Measurements from ENCODE around the gene MYRIP.

DNA sequence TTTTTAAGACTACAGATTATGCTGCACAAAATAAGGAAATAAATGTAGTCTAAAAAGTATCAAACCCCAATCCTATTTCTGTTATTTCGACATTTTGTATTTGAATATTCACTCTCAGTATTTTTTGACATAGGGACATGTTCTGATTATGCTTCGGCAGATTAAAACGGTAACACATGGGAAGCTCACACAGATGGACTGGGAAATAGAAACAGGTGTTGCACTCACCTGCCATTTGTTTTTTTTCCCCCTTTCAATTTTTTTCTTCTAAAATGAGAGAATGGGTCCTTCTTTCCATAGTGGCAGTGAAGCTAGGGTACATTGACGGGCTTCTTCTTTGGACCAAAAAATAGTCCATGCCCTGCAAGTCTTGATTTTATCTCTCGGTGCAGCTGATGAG lies 163.1 kb downstream of the MYRIP start:
- TF ChIP-seq, protein P1, sequence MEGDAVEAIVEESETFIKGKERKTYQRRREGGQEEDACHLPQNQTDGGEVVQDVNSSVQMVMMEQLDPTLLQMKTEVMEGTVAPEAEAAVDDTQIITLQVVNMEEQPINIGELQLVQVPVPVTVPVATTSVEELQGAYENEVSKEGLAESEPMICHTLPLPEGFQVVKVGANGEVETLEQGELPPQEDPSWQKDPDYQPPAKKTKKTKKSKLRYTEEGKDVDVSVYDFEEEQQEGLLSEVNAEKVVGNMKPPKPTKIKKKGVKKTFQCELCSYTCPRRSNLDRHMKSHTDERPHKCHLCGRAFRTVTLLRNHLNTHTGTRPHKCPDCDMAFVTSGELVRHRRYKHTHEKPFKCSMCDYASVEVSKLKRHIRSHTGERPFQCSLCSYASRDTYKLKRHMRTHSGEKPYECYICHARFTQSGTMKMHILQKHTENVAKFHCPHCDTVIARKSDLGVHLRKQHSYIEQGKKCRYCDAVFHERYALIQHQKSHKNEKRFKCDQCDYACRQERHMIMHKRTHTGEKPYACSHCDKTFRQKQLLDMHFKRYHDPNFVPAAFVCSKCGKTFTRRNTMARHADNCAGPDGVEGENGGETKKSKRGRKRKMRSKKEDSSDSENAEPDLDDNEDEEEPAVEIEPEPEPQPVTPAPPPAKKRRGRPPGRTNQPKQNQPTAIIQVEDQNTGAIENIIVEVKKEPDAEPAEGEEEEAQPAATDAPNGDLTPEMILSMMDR (IDR thresholded peaks at IDR 0.05) = no peak
- TF ChIP-seq POLR2A (IDR thresholded peaks at IDR 0.05) = no peak
